ENCODE results near the gene SPOP.

GRCh38 chr17:49703557-49704277 is 25.8 kb upstream of the SPOP start:
- TF ChIP-seq, protein P1, sequence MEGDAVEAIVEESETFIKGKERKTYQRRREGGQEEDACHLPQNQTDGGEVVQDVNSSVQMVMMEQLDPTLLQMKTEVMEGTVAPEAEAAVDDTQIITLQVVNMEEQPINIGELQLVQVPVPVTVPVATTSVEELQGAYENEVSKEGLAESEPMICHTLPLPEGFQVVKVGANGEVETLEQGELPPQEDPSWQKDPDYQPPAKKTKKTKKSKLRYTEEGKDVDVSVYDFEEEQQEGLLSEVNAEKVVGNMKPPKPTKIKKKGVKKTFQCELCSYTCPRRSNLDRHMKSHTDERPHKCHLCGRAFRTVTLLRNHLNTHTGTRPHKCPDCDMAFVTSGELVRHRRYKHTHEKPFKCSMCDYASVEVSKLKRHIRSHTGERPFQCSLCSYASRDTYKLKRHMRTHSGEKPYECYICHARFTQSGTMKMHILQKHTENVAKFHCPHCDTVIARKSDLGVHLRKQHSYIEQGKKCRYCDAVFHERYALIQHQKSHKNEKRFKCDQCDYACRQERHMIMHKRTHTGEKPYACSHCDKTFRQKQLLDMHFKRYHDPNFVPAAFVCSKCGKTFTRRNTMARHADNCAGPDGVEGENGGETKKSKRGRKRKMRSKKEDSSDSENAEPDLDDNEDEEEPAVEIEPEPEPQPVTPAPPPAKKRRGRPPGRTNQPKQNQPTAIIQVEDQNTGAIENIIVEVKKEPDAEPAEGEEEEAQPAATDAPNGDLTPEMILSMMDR (IDR thresholded peaks at IDR 0.05; ENCODE audit: insufficient read depth, low read length, poor library complexity, severe bottlenecking): no peak
- no peak for TF ChIP-seq EZH2phosphoT487 (conservative IDR thresholded peaks at IDR 0.05; ENCODE audit: low read length)

Measured in SU-DHL-6 (cell line).